HepG2 (cell line): ENCODE data around the gene RABGAP1L. TPM values are rescaled to one million over a fixed set of nuclear protein-coding genes. Genes with fewer than 3 reads are reported as not detected.

Experiments
- ATAC-seq: fragments of 200-7000 bp; cut with Tn5 transposase; 3 replicates; pipeline ENCODE4 v1.9.1; 2020; ENCODE audit warnings: mild to moderate bottlenecking, moderate library complexity
- BruUV-seq: library from RNA; stranded (reverse); fragments of 400-500 nt; replicated peaks from 2 replicates; lab custom pipeline; 2021; lab: Mats Ljungman, UMichigan
- CTCF ChIA-PET: fragments of 300-600 bp; formaldehyde crosslinking; extraction: SDS; loops from one replicate; lab custom pipeline; 2021; ENCODE audit warnings: low total read pairs, inconsistent platforms, low intra/inter-chr PET ratio; lab: Yijun Ruan, JAX
- POLR2A ChIA-PET: fragments of 350-600 bp; sonication (Branson Sonifier 250); formaldehyde crosslinking; loops from one replicate; lab custom pipeline; 2020; ENCODE audit warnings: antibody characterized with exemption, inconsistent platforms; lab: Yijun Ruan, JAX
- DNase-seq: peaks from one replicate; pipeline ENCODE4 v3.0.0-alpha.2; 2015; ENCODE audit warnings: low spot score
- FAIRE-seq: peaks from 3 replicates; lab custom pipeline; 2011; peaks lifted over from hg19 to GRCh38; lab: Jason Lieb, UNC
- H2AFZ ChIP-seq: one replicate; pipeline ENCODE4 v1.6.1; 2011; ENCODE audit warnings: low read length, inconsistent platforms
- H3K27ac ChIP-seq: fragments of 300-600 bp; 3 replicates; pipeline ENCODE4 v1.8.0; 2011; ENCODE audit warnings: mixed run types, mild to moderate bottlenecking, mixed read lengths, low read length, inconsistent platforms; ENCODE audit not compliant: insufficient read depth; ENCODE audit errors: extremely low read length
- H3K27me3 ChIP-seq, 2 experiments: fragments of 200-600 bp in 1 of 2; 2 replicates in 1 of 2; 3 replicates in 1 of 2; pipeline versions ENCODE4 v1.6.0 to v1.8.0; 2011; ENCODE audit warnings: low read length in 2 of 2, mild to moderate bottlenecking in 2 of 2, moderate library complexity in 2 of 2, inconsistent platforms in 1 of 2; ENCODE audit not compliant: insufficient read depth in 2 of 2, control insufficient read depth in 1 of 2
- H3K36me3 ChIP-seq, 2 experiments: fragments of 200-600 bp in 1 of 2; replicated peaks in 1 of 2; 2 replicates in 1 of 2; 3 replicates in 1 of 2; pipeline versions ENCODE4 v1.5.1 to v1.8.0; 2011; ENCODE audit warnings: low read length in 2 of 2, inconsistent platforms in 1 of 2; ENCODE audit not compliant: insufficient read depth in 2 of 2, control insufficient read depth in 1 of 2
- H3K4me1 ChIP-seq: 2 replicates; pipeline ENCODE4 v1.5.1; 2012; ENCODE audit warnings: low read length, inconsistent platforms; ENCODE audit not compliant: insufficient read depth
- H3K4me2 ChIP-seq: 2 replicates; pipeline ENCODE4 v1.6.0; 2011; ENCODE audit warnings: low read depth, low read length, inconsistent platforms
- H3K4me3 ChIP-seq, 3 experiments: fragments of 200-600 bp in 1 of 3; sonication (generic), shearing (Covaris generic) in 1 of 3; replicated peaks in 1 of 3; 2 replicates each; pipeline ENCODE4 v1.5.1; 2011 to 2016; ENCODE audit warnings: low read length in 3 of 3, inconsistent platforms in 2 of 3, low read depth in 2 of 3, mild to moderate bottlenecking in 2 of 3, control low read depth in 1 of 3, mixed read lengths in 1 of 3; ENCODE audit not compliant: insufficient read depth in 1 of 3
- H3K79me2 ChIP-seq: one replicate; pipeline ENCODE4 v1.6.1; 2011; ENCODE audit warnings: low read length, inconsistent platforms; ENCODE audit not compliant: insufficient read depth
- H3K9ac ChIP-seq: 2 replicates; pipeline ENCODE4 v1.6.0; 2011; ENCODE audit warnings: mild to moderate bottlenecking, low read depth, low read length, inconsistent platforms; ENCODE audit not compliant: insufficient read depth
- H3K9me3 ChIP-seq: 2 replicates; pipeline ENCODE4 v1.5.1; 2012; ENCODE audit warnings: mild to moderate bottlenecking, low read length
- H4K20me1 ChIP-seq: 2 replicates; pipeline ENCODE4 v1.6.0; 2011; ENCODE audit warnings: inconsistent platforms, mild to moderate bottlenecking, low read length, moderate library complexity; ENCODE audit not compliant: insufficient read depth
- CEBPG ChIP-seq: IDR thresholded peaks from 2 replicates; pipeline ENCODE4 v1.6.1; 2016
- ONECUT2 ChIP-seq: sonication (generic); formaldehyde crosslinking; IDR thresholded peaks from 2 replicates; pipeline ENCODE4 v1.4.0; 2020; ENCODE audit warnings: missing genetic modification reagents
- PRMT3 ChIP-seq: sonication (generic); formaldehyde crosslinking; IDR thresholded peaks from 2 replicates; pipeline ENCODE4 v1.8.1; 2022; ENCODE audit warnings: low read depth, mild to moderate bottlenecking, moderate library complexity, missing genetic modification reagents, borderline replicate concordance
- TBX3 ChIP-seq: fragments of 450-650 bp; IDR thresholded peaks from 2 replicates; pipeline ENCODE4 v1.6.1; 2017; ENCODE audit warnings: antibody characterized with exemption, mild to moderate bottlenecking, inconsistent platforms, borderline replicate concordance
- ZNF629 ChIP-seq: sonication (generic); formaldehyde crosslinking; conservative IDR thresholded peaks from 2 replicates; pipeline ENCODE4 v1.5.0; 2020; ENCODE audit warnings: missing genetic modification reagents
- in situ Hi-C: cut with HindIII; loops from 2 replicates; pipeline ENCODE4 v1.10.0; 2017; ENCODE audit warnings: low pct_unique_long_range_greater_than_20kb; ENCODE audit not compliant: extremely low pct_ligation_motif_present
- intact Hi-C: fragments of 100-400 bp; cut with micrococcal nuclease; formaldehyde crosslinking; loops from one replicate; pipeline ENCODE4 v1.10.0; 2022; ENCODE audit not compliant: unreplicated experiment
- polyA plus RNA-seq, 8 experiments: library from polyadenylated mRNA; depleted of rRNA in 3 of 8; stranded (reverse) in 7 of 8; unstranded in 1 of 8; fragments of >200 nt; fragmentation: Illumina TruSeq in 4 of 8; extraction: Trizol in 4 of 8; gene quantifications; 2 replicates each; pipeline versions ENCODE4 v1.2.1 to v1.2.3, GENCODE V29; 2011 to 2016; ENCODE audit warnings: low read depth in 4 of 8, missing spikeins in 1 of 8, mixed read lengths in 1 of 8; ENCODE audit not compliant: insufficient read depth in 1 of 8
- total RNA-seq, 5 experiments: library from RNA; depleted of rRNA; stranded (reverse); fragments of >200 nt; fragmentation: Illumina TruSeq; extraction: Trizol; gene quantifications; 2 replicates each; pipeline ENCODE4 v1.2.3, GENCODE V29; 2016; ENCODE audit warnings: low read depth in 1 of 5
- TF ChIP-seq, protein P1 (sequence below): sonication (generic); formaldehyde crosslinking; IDR thresholded peaks from 2 replicates; pipeline ENCODE4 v1.4.0; 2020; ENCODE audit warnings: low read depth, missing genetic modification reagents
- TF ChIP-seq, protein P2 (sequence below): sonication (generic); formaldehyde crosslinking; IDR thresholded peaks from 2 replicates; pipeline ENCODE4 v1.9.0; 2021; ENCODE audit warnings: missing genetic modification reagents, borderline replicate concordance
- TF ChIP-seq, protein P3 (sequence below), 2 experiments: sonication (generic) in 1 of 2; formaldehyde crosslinking in 1 of 2; IDR thresholded peaks; 2 replicates each; pipeline versions ENCODE4 v1.4.0 to v1.6.1; 2018 to 2020; ENCODE audit warnings: missing genetic modification reagents in 2 of 2, borderline replicate concordance in 1 of 2, low read depth in 1 of 2, mild to moderate bottlenecking in 1 of 2, missing biosample characterization in 1 of 2

RABGAP1L gene
- total and polyA plus RNA-seq, 2 of the 13 experiments (the other 11 are each of a cell fraction or from before 2014, with no cell fraction given) = 7.9 to 22.6 TPM

DNA sequence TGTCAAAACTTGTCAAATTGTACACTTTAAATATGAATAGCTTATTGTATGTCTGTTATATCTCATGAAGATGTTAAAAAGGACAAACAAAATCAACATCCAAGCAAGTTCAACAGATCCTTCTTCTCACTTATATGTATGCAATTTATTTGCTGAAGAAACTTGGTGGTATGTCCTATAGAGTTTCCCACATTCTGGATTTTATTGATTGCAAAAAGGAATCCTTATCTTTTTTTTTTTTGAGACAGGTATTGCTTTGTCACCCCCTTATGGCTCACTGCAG lies 5.6 kb upstream of the RABGAP1L start:
- Histone ChIP-seq H3K27me3 (no peaks in the 10 kb centered on the region), H4K20me1 (no peaks in the 10 kb centered on the region), H3K9ac (no peak overlapping the region)
- POLR2A ChIA-PET = interaction anchor here (1.3 kb wide), 1 partner anchor 131 kb away, joined by 3 read pairs; the partner anchor contains the start of gene RC3H1
- FAIRE-seq = no peak
- CTCF ChIA-PET = no interaction called here
- intact Hi-C loops = loop anchor here (10.0 kb wide), 1 partner anchor 129 kb away; the partner anchor contains the start of gene RC3H1
- in situ Hi-C loops = no loop called here
- TF ChIP-seq, protein P1, sequence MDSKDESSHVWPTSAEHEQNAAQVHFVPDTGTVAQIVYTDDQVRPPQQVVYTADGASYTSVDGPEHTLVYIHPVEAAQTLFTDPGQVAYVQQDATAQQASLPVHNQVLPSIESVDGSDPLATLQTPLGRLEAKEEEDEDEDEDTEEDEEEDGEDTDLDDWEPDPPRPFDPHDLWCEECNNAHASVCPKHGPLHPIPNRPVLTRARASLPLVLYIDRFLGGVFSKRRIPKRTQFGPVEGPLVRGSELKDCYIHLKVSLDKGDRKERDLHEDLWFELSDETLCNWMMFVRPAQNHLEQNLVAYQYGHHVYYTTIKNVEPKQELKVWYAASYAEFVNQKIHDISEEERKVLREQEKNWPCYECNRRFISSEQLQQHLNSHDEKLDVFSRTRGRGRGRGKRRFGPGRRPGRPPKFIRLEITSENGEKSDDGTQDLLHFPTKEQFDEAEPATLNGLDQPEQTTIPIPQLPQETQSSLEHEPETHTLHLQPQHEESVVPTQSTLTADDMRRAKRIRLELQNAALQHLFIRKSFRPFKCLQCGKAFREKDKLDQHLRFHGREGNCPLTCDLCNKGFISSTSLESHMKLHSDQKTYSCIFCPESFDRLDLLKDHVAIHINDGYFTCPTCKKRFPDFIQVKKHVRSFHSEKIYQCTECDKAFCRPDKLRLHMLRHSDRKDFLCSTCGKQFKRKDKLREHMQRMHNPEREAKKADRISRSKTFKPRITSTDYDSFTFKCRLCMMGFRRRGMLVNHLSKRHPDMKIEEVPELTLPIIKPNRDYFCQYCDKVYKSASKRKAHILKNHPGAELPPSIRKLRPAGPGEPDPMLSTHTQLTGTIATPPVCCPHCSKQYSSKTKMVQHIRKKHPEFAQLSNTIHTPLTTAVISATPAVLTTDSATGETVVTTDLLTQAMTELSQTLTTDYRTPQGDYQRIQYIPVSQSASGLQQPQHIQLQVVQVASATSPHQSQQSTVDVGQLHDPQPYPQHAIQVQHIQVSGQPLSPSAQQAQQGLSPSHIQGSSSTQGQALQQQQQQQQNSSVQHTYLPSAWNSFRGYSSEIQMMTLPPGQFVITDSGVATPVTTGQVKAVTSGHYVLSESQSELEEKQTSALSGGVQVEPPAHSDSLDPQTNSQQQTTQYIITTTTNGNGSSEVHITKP (CRISPR knock-in tag) = no peak
- no peak for TF ChIP-seq CEBPG (CRISPR knock-in tag)
- TF ChIP-seq ONECUT2 = no peak
- TF ChIP-seq ZNF629 = no peak
- TF ChIP-seq, protein P2, sequence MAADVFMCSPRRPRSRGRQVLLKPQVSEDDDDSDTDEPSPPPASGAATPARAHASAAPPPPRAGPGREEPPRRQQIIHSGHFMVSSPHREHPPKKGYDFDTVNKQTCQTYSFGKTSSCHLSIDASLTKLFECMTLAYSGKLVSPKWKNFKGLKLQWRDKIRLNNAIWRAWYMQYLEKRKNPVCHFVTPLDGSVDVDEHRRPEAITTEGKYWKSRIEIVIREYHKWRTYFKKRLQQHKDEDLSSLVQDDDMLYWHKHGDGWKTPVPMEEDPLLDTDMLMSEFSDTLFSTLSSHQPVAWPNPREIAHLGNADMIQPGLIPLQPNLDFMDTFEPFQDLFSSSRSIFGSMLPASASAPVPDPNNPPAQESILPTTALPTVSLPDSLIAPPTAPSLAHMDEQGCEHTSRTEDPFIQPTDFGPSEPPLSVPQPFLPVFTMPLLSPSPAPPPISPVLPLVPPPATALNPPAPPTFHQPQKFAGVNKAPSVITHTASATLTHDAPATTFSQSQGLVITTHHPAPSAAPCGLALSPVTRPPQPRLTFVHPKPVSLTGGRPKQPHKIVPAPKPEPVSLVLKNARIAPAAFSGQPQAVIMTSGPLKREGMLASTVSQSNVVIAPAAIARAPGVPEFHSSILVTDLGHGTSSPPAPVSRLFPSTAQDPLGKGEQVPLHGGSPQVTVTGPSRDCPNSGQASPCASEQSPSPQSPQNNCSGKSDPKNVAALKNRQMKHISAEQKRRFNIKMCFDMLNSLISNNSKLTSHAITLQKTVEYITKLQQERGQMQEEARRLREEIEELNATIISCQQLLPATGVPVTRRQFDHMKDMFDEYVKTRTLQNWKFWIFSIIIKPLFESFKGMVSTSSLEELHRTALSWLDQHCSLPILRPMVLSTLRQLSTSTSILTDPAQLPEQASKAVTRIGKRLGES = no peak
- TF ChIP-seq, protein P3, sequence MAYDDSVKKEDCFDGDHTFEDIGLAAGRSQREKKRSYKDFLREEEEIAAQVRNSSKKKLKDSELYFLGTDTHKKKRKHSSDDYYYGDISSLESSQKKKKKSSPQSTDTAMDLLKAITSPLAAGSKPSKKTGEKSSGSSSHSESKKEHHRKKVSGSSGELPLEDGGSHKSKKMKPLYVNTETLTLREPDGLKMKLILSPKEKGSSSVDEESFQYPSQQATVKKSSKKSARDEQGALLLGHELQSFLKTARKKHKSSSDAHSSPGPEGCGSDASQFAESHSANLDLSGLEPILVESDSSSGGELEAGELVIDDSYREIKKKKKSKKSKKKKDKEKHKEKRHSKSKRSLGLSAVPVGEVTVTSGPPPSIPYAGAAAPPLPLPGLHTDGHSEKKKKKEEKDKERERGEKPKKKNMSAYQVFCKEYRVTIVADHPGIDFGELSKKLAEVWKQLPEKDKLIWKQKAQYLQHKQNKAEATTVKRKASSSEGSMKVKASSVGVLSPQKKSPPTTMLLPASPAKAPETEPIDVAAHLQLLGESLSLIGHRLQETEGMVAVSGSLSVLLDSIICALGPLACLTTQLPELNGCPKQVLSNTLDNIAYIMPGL (CRISPR knock-in tag; IDR thresholded peaks at IDR 0.05; ENCODE audit: borderline replicate concordance in 1 of 2, low read depth in 1 of 2) = no peak
- TF ChIP-seq TBX3 = 0 out of 2 replicates have a peak, but pooled peaks have one; percentile 24
- no peak for TF ChIP-seq PRMT3 (CRISPR knock-in tag)
- TF ChIP-seq, all 625 proteins: peak for 1
- ATAC-seq (no peak), DNase-seq (no peak)
- H3K4me1 ChIP-seq = peaks cover 6% of the 10 kb centered on the region
- no peaks in the 10 kb centered on the region for H3K9me3 ChIP-seq
- no peaks in the 10 kb centered on the region for H3K36me3 ChIP-seq
- no peak overlapping the region for H3K4me2 ChIP-seq
- H3K4me3 ChIP-seq = no peak overlapping the region
- no peak overlapping the region for H3K27ac ChIP-seq
- no peak overlapping the region for H2AFZ ChIP-seq
- no TSS peak for BruUV-seq
- no peaks in the 10 kb centered on the region for H3K79me2 ChIP-seq
